Parathyroid adenoma (tissue), 2 donors: ENCODE data around the gene TMCO1.
"Not testable (repeated sequence)": the region's sequence is repeated elsewhere in the genome, so short reads cannot be mapped to it uniquely, and the experiment has no call there.

Source experiments
- H2AFZ ChIP-seq: fragments of 300-600 bp; sonication (generic); one replicate; pipeline ENCODE4 v1.7.0; 2017; ENCODE audit warnings: antibody characterized with exemption, mild to moderate bottlenecking
- H3K27ac ChIP-seq: fragments of 300-600 bp; sonication (generic); one replicate; pipeline ENCODE4 v1.7.0; 2017
- H3K27me3 ChIP-seq: fragments of 300-600 bp; sonication (generic); one replicate; pipeline ENCODE4 v1.7.0; 2017; ENCODE audit warnings: low read length; ENCODE audit not compliant: control insufficient read depth, insufficient read depth
- H3K36me3 ChIP-seq: fragments of 300-600 bp; sonication (generic); one replicate; pipeline ENCODE4 v1.7.0; 2017; ENCODE audit warnings: low read length; ENCODE audit not compliant: control insufficient read depth, insufficient read depth
- H3K4me1 ChIP-seq: fragments of 300-600 bp; sonication (generic); one replicate; pipeline ENCODE4 v1.7.0; 2017; ENCODE audit warnings: control low read depth
- H3K4me2 ChIP-seq: fragments of 300-600 bp; sonication (generic); one replicate; pipeline ENCODE4 v1.7.0; 2017; ENCODE audit warnings: low read length
- H3K4me3 ChIP-seq: fragments of 300-600 bp; sonication (generic); one replicate; pipeline ENCODE4 v1.7.0; 2017; ENCODE audit warnings: low read depth, low read length
- H3K79me2 ChIP-seq: fragments of 300-600 bp; sonication (generic); one replicate; pipeline ENCODE4 v1.7.0; 2017; ENCODE audit warnings: control low read depth
- H3K9ac ChIP-seq: fragments of 300-600 bp; sonication (generic); one replicate; pipeline ENCODE4 v1.7.0; 2017; ENCODE audit warnings: mild to moderate bottlenecking
- H3K9me3 ChIP-seq: fragments of 300-600 bp; sonication (generic); one replicate; pipeline ENCODE4 v1.7.0; 2017; ENCODE audit warnings: low read length; ENCODE audit not compliant: control insufficient read depth
- CTCF ChIP-seq: fragments of 300-600 bp; sonication (generic); IDR thresholded peaks from one replicate; pipeline ENCODE4 v1.7.0; 2017; ENCODE audit warnings: antibody characterized with exemption, mild to moderate bottlenecking
- donor health status: primary hyperparathyroidism.

TMCO1 gene

GRCh38 chr1:165717918-165718515, 50.7 kb downstream of the TMCO1 start:
- Histone ChIP-seq H3K27ac (no peak overlapping the region), H3K9ac (no peak overlapping the region), H3K4me1 (peaks cover 4% of the 10 kb centered on the region), H3K36me3 (no peaks in the 10 kb centered on the region), H2AFZ (no peak overlapping the region), H3K4me2 (no peak overlapping the region), H3K27me3 (no peaks in the 10 kb centered on the region), H3K79me2 (no peaks in the 10 kb centered on the region), H3K9me3 (no peaks in the 10 kb centered on the region), H3K4me3 (no peak overlapping the region)
- peak; percentile 47 for TF ChIP-seq CTCF

GRCh38 chr1:165716265-165717051, 52.2 kb downstream of the TMCO1 start:
- H3K9ac ChIP-seq, H3K9me3 ChIP-seq, H3K79me2 ChIP-seq, H3K4me2 ChIP-seq, H3K27ac ChIP-seq, H3K4me3 ChIP-seq, H3K36me3 ChIP-seq, H3K27me3 ChIP-seq, H3K4me1 ChIP-seq, H2AFZ ChIP-seq: not testable (repeated sequence)

- TF ChIP-seq CTCF: no peak
- Histone ChIP-seq H3K27ac (no peak overlapping the region), H3K9ac (no peak overlapping the region), H3K4me1 (no peaks in the 10 kb centered on the region), H3K36me3 (no peaks in the 10 kb centered on the region), H3K27me3 (no peaks in the 10 kb centered on the region), H3K4me2 (no peak overlapping the region), H3K4me3 (no peak overlapping the region), H3K79me2 (no peaks in the 10 kb centered on the region), H3K9me3 (no peaks in the 10 kb centered on the region), H2AFZ (no peak overlapping the region)
Observed at GRCh38 chr1:165712764-165713163, 55.9 kb downstream of the TMCO1 start.

- no peak overlapping the region for H2AFZ ChIP-seq
- no peaks in the 10 kb centered on the region for H3K79me2 ChIP-seq
- no peak for TF ChIP-seq CTCF
Observed at GRCh38 chr1:165707984-165708706, 60.5 kb downstream of the TMCO1 start.

GRCh38 chr1:165703648-165704047, 65.0 kb downstream of the TMCO1 start:
- H3K36me3 ChIP-seq: no peaks in the 10 kb centered on the region
- H3K4me1 ChIP-seq: no peaks in the 10 kb centered on the region
- H3K27me3 ChIP-seq: no peaks in the 10 kb centered on the region
- no peak overlapping the region for H2AFZ ChIP-seq
- no peak overlapping the region for H3K9ac ChIP-seq
- no peak overlapping the region for H3K4me2 ChIP-seq
- no peaks in the 10 kb centered on the region for H3K79me2 ChIP-seq
- H3K4me3 ChIP-seq: no peak overlapping the region
- no peaks in the 10 kb centered on the region for H3K9me3 ChIP-seq
- no peak for TF ChIP-seq CTCF
- H3K27ac ChIP-seq: no peak overlapping the region

More at GRCh38 chr1:165707984-165708706, 60.5 kb downstream of the TMCO1 start:
- no peak overlapping the region for H3K9ac ChIP-seq
- H3K9me3 ChIP-seq: no peaks in the 10 kb centered on the region
- H3K4me3 ChIP-seq: no peak overlapping the region
- H3K27ac ChIP-seq: no peak overlapping the region
- no peaks in the 10 kb centered on the region for H3K36me3 ChIP-seq
- H3K4me2 ChIP-seq: no peak overlapping the region
- no peaks in the 10 kb centered on the region for H3K27me3 ChIP-seq
- H3K4me1 ChIP-seq: no peaks in the 10 kb centered on the region

GRCh38 chr1:165701922-165702321, 66.7 kb downstream of the TMCO1 start:
- not testable (repeated sequence) for H2AFZ ChIP-seq, H3K4me1 ChIP-seq, H3K4me2 ChIP-seq, H3K4me3 ChIP-seq, H3K36me3 ChIP-seq, H3K79me2 ChIP-seq, H3K9me3 ChIP-seq, H3K27me3 ChIP-seq, H3K9ac ChIP-seq, H3K27ac ChIP-seq
